SK-N-SH (cell line): ENCODE data around the gene MBD3.

Experiments used
- CHD2 ChIP-seq: fragments of 150-350 bp; IDR thresholded peaks from 2 replicates; pipeline ENCODE4 v1.6.1; 2018; ENCODE audit warnings: low read length; ENCODE audit not compliant: partially characterized antibody
- CTCF ChIP-seq: fragments of 200-600 bp; sonication (generic); IDR thresholded peaks from 2 replicates; pipeline ENCODE4 v1.6.1; 2017; ENCODE audit warnings: antibody characterized with exemption, mild to moderate bottlenecking, moderate library complexity
- FOSL2 ChIP-seq: IDR thresholded peaks from 2 replicates; pipeline ENCODE4 v1.4.0; 2012; ENCODE audit warnings: low read depth, mild to moderate bottlenecking, moderate library complexity, borderline replicate concordance
- IRF3 ChIP-seq: fragments of 150-350 bp; IDR thresholded peaks from 2 replicates; pipeline ENCODE4 v1.6.1; 2016; ENCODE audit warnings: mild to moderate bottlenecking, low read depth, low read length
- POLR2AphosphoS5 ChIP-seq: IDR thresholded peaks from 2 replicates; pipeline ENCODE4 v1.6.1; 2012; ENCODE audit warnings: low read depth, low read length
- SIN3A ChIP-seq: IDR thresholded peaks from 2 replicates; pipeline ENCODE4 v1.6.1; 2012; ENCODE audit warnings: low read depth, mild to moderate bottlenecking, low read length, moderate library complexity, borderline replicate concordance
- TAF1 ChIP-seq: IDR thresholded peaks from 2 replicates; pipeline ENCODE4 v1.6.1; 2012; ENCODE audit warnings: low read depth, mild to moderate bottlenecking, low read length, moderate library complexity, borderline replicate concordance
- YY1 ChIP-seq: IDR thresholded peaks from 2 replicates; pipeline ENCODE4 v1.4.0; 2012; ENCODE audit warnings: low read depth, mild to moderate bottlenecking

GRCh38 chr19:1591421-1592023 lies 1.1 kb downstream of the MBD3 start:
- no peak for TF ChIP-seq CTCF
- TF ChIP-seq POLR2AphosphoS5 = no peak
- TF ChIP-seq CHD2 = no peak
- TF ChIP-seq SIN3A = no peak
- no peak for TF ChIP-seq TAF1
- TF ChIP-seq FOSL2 = no peak
- TF ChIP-seq IRF3 = no peak
- TF ChIP-seq YY1 = no peak
